ENCODE data around the gene EPN1. TPM values are rescaled to one million over a fixed set of nuclear protein-coding genes. Genes with fewer than 3 reads are reported as not detected.

The EPN1 gene
- total and polyA plus RNA-seq, 9 of the 15 experiments (the other 6 are each of a cell fraction or from before 2014, with no cell fraction given) = 0.08 to 138 (median 12.7) TPM

DNA sequence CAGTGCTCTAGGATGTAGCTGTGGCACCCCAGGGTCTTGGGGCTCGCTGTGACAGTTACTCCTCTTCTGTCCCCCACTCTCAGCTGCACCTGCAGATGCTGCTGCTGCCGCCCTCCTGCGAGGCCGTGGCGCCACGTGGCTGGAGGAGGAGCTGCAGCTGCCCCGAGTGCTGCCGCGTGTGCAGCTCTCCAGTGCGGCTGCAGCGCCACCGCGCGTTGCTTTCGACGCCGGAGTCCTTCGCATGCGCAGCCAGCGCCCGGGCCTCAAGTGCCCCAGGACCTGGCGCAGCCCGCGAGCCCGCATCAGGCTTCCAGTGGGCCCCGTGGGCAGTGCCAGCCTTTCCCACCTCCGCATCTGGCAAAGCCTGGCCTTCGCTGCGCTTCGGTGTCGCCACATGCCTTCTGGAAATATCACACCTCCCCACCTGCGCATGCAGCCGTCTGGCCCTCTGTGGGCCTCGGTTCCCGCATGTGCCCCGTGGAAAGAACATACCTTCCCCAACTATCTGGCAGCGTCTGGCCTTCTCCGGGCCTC is 34.9 kb upstream of the EPN1 start (continued):
- TF ChIP-seq, protein P1, sequence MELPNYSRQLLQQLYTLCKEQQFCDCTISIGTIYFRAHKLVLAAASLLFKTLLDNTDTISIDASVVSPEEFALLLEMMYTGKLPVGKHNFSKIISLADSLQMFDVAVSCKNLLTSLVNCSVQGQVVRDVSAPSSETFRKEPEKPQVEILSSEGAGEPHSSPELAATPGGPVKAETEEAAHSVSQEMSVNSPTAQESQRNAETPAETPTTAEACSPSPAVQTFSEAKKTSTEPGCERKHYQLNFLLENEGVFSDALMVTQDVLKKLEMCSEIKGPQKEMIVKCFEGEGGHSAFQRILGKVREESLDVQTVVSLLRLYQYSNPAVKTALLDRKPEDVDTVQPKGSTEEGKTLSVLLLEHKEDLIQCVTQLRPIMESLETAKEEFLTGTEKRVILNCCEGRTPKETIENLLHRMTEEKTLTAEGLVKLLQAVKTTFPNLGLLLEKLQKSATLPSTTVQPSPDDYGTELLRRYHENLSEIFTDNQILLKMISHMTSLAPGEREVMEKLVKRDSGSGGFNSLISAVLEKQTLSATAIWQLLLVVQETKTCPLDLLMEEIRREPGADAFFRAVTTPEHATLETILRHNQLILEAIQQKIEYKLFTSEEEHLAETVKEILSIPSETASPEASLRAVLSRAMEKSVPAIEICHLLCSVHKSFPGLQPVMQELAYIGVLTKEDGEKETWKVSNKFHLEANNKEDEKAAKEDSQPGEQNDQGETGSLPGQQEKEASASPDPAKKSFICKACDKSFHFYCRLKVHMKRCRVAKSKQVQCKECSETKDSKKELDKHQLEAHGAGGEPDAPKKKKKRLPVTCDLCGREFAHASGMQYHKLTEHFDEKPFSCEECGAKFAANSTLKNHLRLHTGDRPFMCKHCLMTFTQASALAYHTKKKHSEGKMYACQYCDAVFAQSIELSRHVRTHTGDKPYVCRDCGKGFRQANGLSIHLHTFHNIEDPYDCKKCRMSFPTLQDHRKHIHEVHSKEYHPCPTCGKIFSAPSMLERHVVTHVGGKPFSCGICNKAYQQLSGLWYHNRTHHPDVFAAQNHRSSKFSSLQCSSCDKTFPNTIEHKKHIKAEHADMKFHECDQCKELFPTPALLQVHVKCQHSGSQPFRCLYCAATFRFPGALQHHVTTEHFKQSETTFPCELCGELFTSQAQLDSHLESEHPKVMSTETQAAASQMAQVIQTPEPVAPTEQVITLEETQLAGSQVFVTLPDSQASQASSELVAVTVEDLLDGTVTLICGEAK (IDR thresholded peaks at IDR 0.05) = no peak
- TF ChIP-seq, protein P1 (CRISPR knock-in tag; IDR thresholded peaks at IDR 0.05) = peak; percentile 62; the same call in 1 of the 2 replicates
- no peak for TF ChIP-seq ESRRB (CRISPR knock-in tag; IDR thresholded peaks at IDR 0.05; ENCODE audit: borderline replicate concordance)
- TF ChIP-seq, protein P2, sequence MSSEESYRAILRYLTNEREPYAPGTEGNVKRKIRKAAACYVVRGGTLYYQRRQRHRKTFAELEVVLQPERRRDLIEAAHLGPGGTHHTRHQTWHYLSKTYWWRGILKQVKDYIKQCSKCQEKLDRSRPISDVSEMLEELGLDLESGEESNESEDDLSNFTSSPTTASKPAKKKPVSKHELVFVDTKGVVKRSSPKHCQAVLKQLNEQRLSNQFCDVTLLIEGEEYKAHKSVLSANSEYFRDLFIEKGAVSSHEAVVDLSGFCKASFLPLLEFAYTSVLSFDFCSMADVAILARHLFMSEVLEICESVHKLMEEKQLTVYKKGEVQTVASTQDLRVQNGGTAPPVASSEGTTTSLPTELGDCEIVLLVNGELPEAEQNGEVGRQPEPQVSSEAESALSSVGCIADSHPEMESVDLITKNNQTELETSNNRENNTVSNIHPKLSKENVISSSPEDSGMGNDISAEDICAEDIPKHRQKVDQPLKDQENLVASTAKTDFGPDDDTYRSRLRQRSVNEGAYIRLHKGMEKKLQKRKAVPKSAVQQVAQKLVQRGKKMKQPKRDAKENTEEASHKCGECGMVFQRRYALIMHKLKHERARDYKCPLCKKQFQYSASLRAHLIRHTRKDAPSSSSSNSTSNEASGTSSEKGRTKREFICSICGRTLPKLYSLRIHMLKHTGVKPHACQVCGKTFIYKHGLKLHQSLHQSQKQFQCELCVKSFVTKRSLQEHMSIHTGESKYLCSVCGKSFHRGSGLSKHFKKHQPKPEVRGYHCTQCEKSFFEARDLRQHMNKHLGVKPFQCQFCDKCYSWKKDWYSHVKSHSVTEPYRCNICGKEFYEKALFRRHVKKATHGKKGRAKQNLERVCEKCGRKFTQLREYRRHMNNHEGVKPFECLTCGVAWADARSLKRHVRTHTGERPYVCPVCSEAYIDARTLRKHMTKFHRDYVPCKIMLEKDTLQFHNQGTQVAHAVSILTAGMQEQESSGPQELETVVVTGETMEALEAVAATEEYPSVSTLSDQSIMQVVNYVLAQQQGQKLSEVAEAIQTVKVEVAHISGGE (CRISPR knock-in tag; IDR thresholded peaks at IDR 0.05) = no peak
- TF ChIP-seq ZKSCAN1 (IDR thresholded peaks at IDR 0.05; ENCODE audit: low read depth, low read length) = no peak
- TF ChIP-seq, protein P3, sequence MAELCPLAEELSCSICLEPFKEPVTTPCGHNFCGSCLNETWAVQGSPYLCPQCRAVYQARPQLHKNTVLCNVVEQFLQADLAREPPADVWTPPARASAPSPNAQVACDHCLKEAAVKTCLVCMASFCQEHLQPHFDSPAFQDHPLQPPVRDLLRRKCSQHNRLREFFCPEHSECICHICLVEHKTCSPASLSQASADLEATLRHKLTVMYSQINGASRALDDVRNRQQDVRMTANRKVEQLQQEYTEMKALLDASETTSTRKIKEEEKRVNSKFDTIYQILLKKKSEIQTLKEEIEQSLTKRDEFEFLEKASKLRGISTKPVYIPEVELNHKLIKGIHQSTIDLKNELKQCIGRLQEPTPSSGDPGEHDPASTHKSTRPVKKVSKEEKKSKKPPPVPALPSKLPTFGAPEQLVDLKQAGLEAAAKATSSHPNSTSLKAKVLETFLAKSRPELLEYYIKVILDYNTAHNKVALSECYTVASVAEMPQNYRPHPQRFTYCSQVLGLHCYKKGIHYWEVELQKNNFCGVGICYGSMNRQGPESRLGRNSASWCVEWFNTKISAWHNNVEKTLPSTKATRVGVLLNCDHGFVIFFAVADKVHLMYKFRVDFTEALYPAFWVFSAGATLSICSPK (IDR thresholded peaks at IDR 0.05; ENCODE audit: borderline replicate concordance) = no peak
- TF ChIP-seq NR2C2 (CRISPR knock-in tag; IDR thresholded peaks at IDR 0.05) = peak; percentile 77
- no peak for TF ChIP-seq NR2C2 (tag; IDR thresholded peaks at IDR 0.05)
- no peak for TF ChIP-seq PHB2 (IDR thresholded peaks at IDR 0.05; ENCODE audit: low read depth)
- TF ChIP-seq CBFA2T2 (conservative IDR thresholded peaks at IDR 0.05) = peak; percentile 32; the same call in 1 of the 2 replicates
- TF ChIP-seq ZBED1 (IDR thresholded peaks at IDR 0.05) = 0 out of 2 replicates have a peak, but pooled peaks have one; percentile 41
- TF ChIP-seq, protein P4, sequence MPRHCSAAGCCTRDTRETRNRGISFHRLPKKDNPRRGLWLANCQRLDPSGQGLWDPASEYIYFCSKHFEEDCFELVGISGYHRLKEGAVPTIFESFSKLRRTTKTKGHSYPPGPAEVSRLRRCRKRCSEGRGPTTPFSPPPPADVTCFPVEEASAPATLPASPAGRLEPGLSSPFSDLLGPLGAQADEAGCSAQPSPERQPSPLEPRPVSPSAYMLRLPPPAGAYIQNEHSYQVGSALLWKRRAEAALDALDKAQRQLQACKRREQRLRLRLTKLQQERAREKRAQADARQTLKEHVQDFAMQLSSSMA (CRISPR knock-in tag; IDR thresholded peaks at IDR 0.05) = no peak
- 0 out of 2 replicates have a peak, but pooled peaks have one; percentile 48 for TF ChIP-seq ZNF134 (CRISPR knock-in tag; conservative IDR thresholded peaks at IDR 0.05)
